T-cell (primary cell): ENCODE results near the gene ABO. TPM values are rescaled to one million over a fixed set of nuclear protein-coding genes. Genes with fewer than 3 reads are reported as not detected.

Experiments used
- ATAC-seq, 4 experiments: fragments of 200-7000 bp in 3 of 4; fragments of 150-1000 bp in 1 of 4; cut with Tn5 transposase; replicated peaks in 1 of 4; 1 replicate in 3 of 4; 2 replicates in 1 of 4; pipeline ENCODE4 v1.10.0; 2021; ENCODE audit warnings: moderate library complexity in 3 of 4, mild to moderate bottlenecking in 2 of 4, moderate number of reproducible peaks in 1 of 4
- CTCF ChIA-PET, 2 donors: fragments of 300-600 bp; sonication (Branson Sonifier 250); formaldehyde crosslinking; loops; one replicate each; lab custom pipeline; 2022; ENCODE audit warnings: antibody characterized with exemption in 2 of 2; lab: Charles Lee
- POLR2A ChIA-PET, 2 donors: fragments of 300-600 bp; sonication (Branson Sonifier 250); formaldehyde crosslinking; loops; one replicate each; lab custom pipeline; 2022; ENCODE audit warnings: antibody characterized with exemption in 2 of 2; lab: Charles Lee
- DNase-seq, 35 experiments: peaks; one replicate each; pipeline versions ENCODE4 v3.0.0 to v3.0.0-alpha.2; 2013 to 2023
- H3K27ac ChIP-seq: one replicate; pipeline ENCODE4 v1.5.1; 2013; ENCODE audit warnings: low read length
- H3K27me3 ChIP-seq, 2 experiments: replicated peaks in 1 of 2; 1 replicate in 1 of 2; 2 replicates in 1 of 2; pipeline versions ENCODE4 v1.6.1 to v1.7.0; 2013; ENCODE audit warnings: low read length in 1 of 2, mixed read lengths in 1 of 2; ENCODE audit not compliant: control insufficient read depth in 2 of 2, insufficient read depth in 2 of 2; ENCODE audit errors: extremely low read depth in 1 of 2
- H3K36me3 ChIP-seq, 2 donors: 1 replicate in 1 of 2; 2 replicates in 1 of 2; pipeline versions ENCODE4 v1.6.1 to v1.7.0; 2013; ENCODE audit warnings: low read length in 1 of 2; ENCODE audit not compliant: control insufficient read depth in 2 of 2, insufficient read depth in 1 of 2; ENCODE audit errors: extremely low read depth in 1 of 2
- H3K4me1 ChIP-seq, 2 experiments: 1 replicate in 1 of 2; 2 replicates in 1 of 2; pipeline versions ENCODE4 v1.6.1 to v1.7.0; 2013; ENCODE audit warnings: low read length in 2 of 2, mixed read lengths in 1 of 2; ENCODE audit not compliant: insufficient read depth in 2 of 2, control insufficient read depth in 1 of 2; ENCODE audit errors: extremely low read depth in 1 of 2
- H3K4me3 ChIP-seq, 2 donors: 1 replicate in 1 of 2; 2 replicates in 1 of 2; pipeline versions ENCODE4 v1.5.1 to v1.7.0; 2013; ENCODE audit warnings: mild to moderate bottlenecking in 2 of 2, low read length in 1 of 2, moderate library complexity in 1 of 2; ENCODE audit not compliant: control insufficient read depth in 1 of 2; ENCODE audit errors: extremely low read depth in 1 of 2
- H3K9me3 ChIP-seq: 2 replicates; pipeline ENCODE4 v1.7.0; 2013
- H3K27ac Mint-ChIP-seq, 2 donors: one replicate each; pipeline ENCODE4 v1.8.0; 2020 to 2021; ENCODE audit warnings: mild to moderate bottlenecking in 2 of 2, mixed read lengths in 2 of 2
- H3K27me3 Mint-ChIP-seq, 2 donors: one replicate each; pipeline ENCODE4 v1.8.0; 2021 to 2022; ENCODE audit warnings: mixed read lengths in 2 of 2
- H3K36me3 Mint-ChIP-seq: one replicate; pipeline ENCODE4 v1.8.0; 2021; ENCODE audit warnings: mixed read lengths
- H3K4me1 Mint-ChIP-seq, 3 donors: one replicate each; pipeline ENCODE4 v1.8.0; 2020 to 2022; ENCODE audit warnings: mixed read lengths in 3 of 3, mild to moderate bottlenecking in 1 of 3
- H3K4me3 Mint-ChIP-seq, 3 donors: one replicate each; pipeline ENCODE4 v1.8.0; 2020 to 2022; ENCODE audit warnings: mild to moderate bottlenecking in 3 of 3, mixed read lengths in 3 of 3, moderate library complexity in 3 of 3
- H3K9me3 Mint-ChIP-seq, 3 donors: one replicate each; pipeline ENCODE4 v1.8.0; 2020 to 2022; ENCODE audit warnings: mixed read lengths in 3 of 3
- WGBS: methylation state at CpG from one replicate; pipeline ENCODE4 v1.1.5; 2013; ENCODE audit warnings: missing lambda C conversion rate; ENCODE audit not compliant: insufficient coverage; 5-methylcytosine and 5-hydroxymethylcytosine counted together
- total RNA-seq, 35 experiments: library from RNA in 6 of 35; stranded (reverse) in 6 of 35; fragments of 120-200 nt in 1 of 35; gene quantifications; one replicate each; pipeline versions ENCODE4 v1.2.1 to v1.2.4 and lab custom pipeline; 2013 to 2026

ABO gene
- total RNA-seq, 5 donors from 2014 or later (not counting 1 experiment from before 2014, with no cell fraction given) = 0.06 to 1.8 (median 0.37) TPM; not detected in 1

DNA sequence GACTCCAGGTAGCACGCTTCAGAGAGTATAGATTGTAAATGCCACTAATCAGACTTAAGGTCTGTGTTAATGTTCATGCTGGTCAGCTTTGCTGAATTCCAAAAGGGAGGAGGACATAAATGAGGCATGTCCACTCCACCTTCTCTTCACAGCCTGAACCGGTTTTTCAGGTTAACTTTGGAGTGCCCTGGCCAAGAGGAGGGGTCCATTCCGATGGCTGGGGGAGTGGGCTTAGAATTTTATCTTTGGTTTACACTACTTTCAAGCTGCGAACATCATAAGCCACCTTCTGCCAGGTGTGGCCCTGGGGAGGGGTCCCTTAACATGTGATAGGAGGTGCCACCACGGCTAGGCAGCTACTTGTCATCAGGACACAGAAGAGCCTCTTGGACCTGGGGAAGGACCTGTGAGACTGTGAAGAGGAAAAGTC lies 24.2 kb downstream of the ABO start:
- Mint-ChIP-seq H3K27me3 (peaks cover 18 to 20% of the 10 kb centered on the region in 2 donors), H3K4me1 (no peaks in the 10 kb centered on the region), H3K9me3 (no peaks in the 10 kb centered on the region), H3K36me3 (no peaks in the 10 kb centered on the region), H3K4me3 (no peak overlapping the region), H3K27ac (no peak overlapping the region)
- no peaks in the 10 kb centered on the region for H3K36me3 ChIP-seq
- ChIA-PET CTCF (no interaction called here), POLR2A (no interaction called here)
- WGBS = 78% methylated on average over 1 of the region's 5 CpGs
- H3K9me3 ChIP-seq = no peaks in the 10 kb centered on the region
- peaks cover 0 to 37% of the 10 kb centered on the region in 2 experiments for H3K27me3 ChIP-seq
- peaks cover 8 to 12% of the 10 kb centered on the region in 2 experiments for H3K4me1 ChIP-seq
- ATAC-seq (no peak), DNase-seq (no peak)
- H3K27ac ChIP-seq = no peak overlapping the region
- H3K4me3 ChIP-seq = no peak overlapping the region

GRCh38 chr9:133249337-133249736 lies 25.7 kb downstream of the ABO start:
- no peak overlapping the region for H3K4me3 ChIP-seq
- no peaks in the 10 kb centered on the region for H3K36me3 Mint-ChIP-seq
- peaks cover 19 to 21% of the 10 kb centered on the region in 2 donors for H3K27me3 Mint-ChIP-seq
- no peaks in the 10 kb centered on the region for H3K4me1 Mint-ChIP-seq
- no peaks in the 10 kb centered on the region for H3K9me3 ChIP-seq
- no peak overlapping the region for H3K27ac Mint-ChIP-seq
- no peak overlapping the region for H3K27ac ChIP-seq
- no peak overlapping the region for H3K4me3 Mint-ChIP-seq
- H3K36me3 ChIP-seq = no peaks in the 10 kb centered on the region
- POLR2A ChIA-PET = no interaction called here
- H3K27me3 ChIP-seq = peaks cover 0 to 31% of the 10 kb centered on the region in 2 experiments
- no peak for DNase-seq
- WGBS = no CpG with 5 or more reads among the region's 1 CpG
- no peak for ATAC-seq
- CTCF ChIA-PET = no interaction called here
- peaks cover 8 to 12% of the 10 kb centered on the region in 2 experiments for H3K4me1 ChIP-seq
- no peaks in the 10 kb centered on the region for H3K9me3 Mint-ChIP-seq

DNA sequence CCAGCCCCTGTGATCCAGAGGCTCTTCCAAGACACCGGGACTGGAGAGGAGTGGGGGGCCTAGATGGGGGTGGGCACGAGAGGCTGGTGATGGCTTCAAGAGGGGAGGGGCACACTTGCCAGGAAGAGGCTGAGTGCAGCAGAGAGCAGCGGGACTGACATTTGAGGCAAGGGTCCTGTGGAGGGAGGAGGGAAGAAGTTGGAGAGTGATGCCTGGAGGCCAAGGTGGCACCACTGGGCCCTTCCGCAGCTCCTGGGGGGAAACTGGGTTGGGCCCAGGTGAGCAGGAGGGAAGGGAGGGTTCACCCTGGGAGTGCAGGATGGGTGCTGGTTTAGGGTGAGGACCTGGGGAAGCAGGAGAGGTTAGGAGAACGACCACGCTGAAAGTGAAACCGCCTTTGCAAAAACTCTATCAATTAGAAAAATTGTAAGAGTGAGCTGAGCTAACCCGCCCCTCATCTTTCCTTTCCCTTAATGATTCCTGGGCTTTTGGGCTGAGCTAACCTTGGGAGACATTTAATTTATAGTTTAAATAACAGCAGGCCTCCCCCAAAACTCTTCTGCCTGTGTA lies 26.2 kb downstream of the ABO start:
- CTCF ChIA-PET = no interaction called here

DNA sequence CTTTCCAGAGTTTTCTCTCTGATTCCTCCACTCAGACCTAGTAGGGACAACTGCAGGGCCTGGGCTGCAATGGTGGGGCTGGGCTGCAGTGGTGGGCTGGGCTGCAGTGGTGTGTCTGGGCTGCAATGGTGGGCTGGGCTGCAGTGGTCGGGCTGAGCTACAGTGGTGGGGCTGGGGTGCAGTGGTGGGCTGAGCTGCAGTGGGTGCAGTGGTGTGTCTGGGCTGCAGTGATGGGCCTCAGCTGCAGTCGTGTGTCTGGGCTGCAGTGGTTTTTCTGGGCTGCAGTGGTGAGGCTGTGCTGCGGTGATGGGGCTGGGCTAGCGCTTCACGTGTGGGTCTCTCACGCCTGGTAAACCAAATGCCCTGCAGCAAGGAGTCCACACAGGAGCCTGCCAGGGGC lies 27.4 kb downstream of the ABO start:
- CTCF ChIA-PET = no interaction called here
- POLR2A ChIA-PET = no interaction called here

More for the DNA sequence above, 26.2 kb downstream of the ABO start:
- peaks cover 21 to 23% of the 10 kb centered on the region in 2 donors for H3K27me3 Mint-ChIP-seq
- Histone ChIP-seq H3K36me3 (no peaks in the 10 kb centered on the region), H3K4me3 (no peak overlapping the region), H3K27me3 (peaks cover 0 to 30% of the 10 kb centered on the region in 2 experiments), H3K9me3 (no peaks in the 10 kb centered on the region), H3K4me1 (peaks cover 8 to 12% of the 10 kb centered on the region in 2 experiments), H3K27ac (no peak overlapping the region)
- DNase-seq (no peak), ATAC-seq (no peak)
- no peaks in the 10 kb centered on the region for H3K36me3 Mint-ChIP-seq
- POLR2A ChIA-PET = no interaction called here
- no peaks in the 10 kb centered on the region for H3K9me3 Mint-ChIP-seq
- H3K27ac Mint-ChIP-seq = no peak overlapping the region
- H3K4me1 Mint-ChIP-seq = no peaks in the 10 kb centered on the region
- 86% methylated on average over 2 of the region's 8 CpGs for WGBS
- no peak overlapping the region for H3K4me3 Mint-ChIP-seq

GRCh38 chr9:133246991-133247390 lies 28.0 kb downstream of the ABO start:
- ChIA-PET CTCF (no interaction called here), POLR2A (no interaction called here)
- H3K9me3 Mint-ChIP-seq = no peaks in the 10 kb centered on the region

More for the DNA sequence above, 27.4 kb downstream of the ABO start:
- H3K4me1 ChIP-seq = peaks cover 2 to 11% of the 10 kb centered on the region in 2 experiments
- H3K27me3 ChIP-seq = peaks cover 0 to 29% of the 10 kb centered on the region in 2 experiments
- Mint-ChIP-seq H3K9me3 (no peaks in the 10 kb centered on the region), H3K27ac (no peak overlapping the region), H3K27me3 (peaks cover 24 to 25% of the 10 kb centered on the region in 2 donors), H3K4me3 (no peak overlapping the region), H3K4me1 (no peaks in the 10 kb centered on the region), H3K36me3 (no peaks in the 10 kb centered on the region)
- no peak for ATAC-seq
- no peak overlapping the region for H3K27ac ChIP-seq
- DNase-seq = no peak
- H3K36me3 ChIP-seq = no peaks in the 10 kb centered on the region
- 87% methylated on average over 6 of the region's 6 CpGs for WGBS
- H3K4me3 ChIP-seq = no peak overlapping the region
- no peaks in the 10 kb centered on the region for H3K9me3 ChIP-seq

DNA sequence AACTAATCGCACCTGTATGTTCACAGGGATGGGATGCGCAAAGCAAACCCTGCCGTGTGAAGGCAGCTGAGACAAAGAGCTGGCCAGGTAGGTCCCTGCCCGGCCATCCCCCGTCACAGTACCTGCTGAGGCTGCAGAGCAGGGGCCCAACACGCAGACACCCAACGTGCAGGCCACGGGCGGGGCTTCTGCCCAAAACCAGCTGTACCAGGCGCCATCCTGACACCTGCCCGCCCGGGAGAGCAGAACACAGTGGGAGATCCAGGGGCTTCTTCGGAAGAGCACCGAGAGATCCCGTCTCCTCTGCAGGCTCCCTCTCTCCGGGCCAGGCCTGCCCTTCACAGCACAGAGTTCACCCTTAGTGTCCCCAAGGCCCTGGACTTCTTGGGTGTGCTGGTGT lies 28.4 kb downstream of the ABO start:
- Histone ChIP-seq H3K27me3 (peaks cover 0 to 23% of the 10 kb centered on the region in 2 experiments), H3K9me3 (no peaks in the 10 kb centered on the region), H3K4me1 (peaks cover 0 to under 1% of the 10 kb centered on the region in 2 experiments), H3K36me3 (no peaks in the 10 kb centered on the region), H3K27ac (no peak overlapping the region), H3K4me3 (no peak overlapping the region)
- Mint-ChIP-seq H3K4me1 (no peaks in the 10 kb centered on the region), H3K27ac (no peak overlapping the region), H3K9me3 (no peaks in the 10 kb centered on the region), H3K27me3 (peaks cover 26 to 32% of the 10 kb centered on the region in 2 donors), H3K4me3 (no peak overlapping the region), H3K36me3 (no peaks in the 10 kb centered on the region)
- 91% methylated on average over 16 of the region's 16 CpGs for WGBS
- CTCF ChIA-PET = no interaction called here
- POLR2A ChIA-PET = no interaction called here
- ATAC-seq (no peak), DNase-seq (no peak)

More at GRCh38 chr9:133246991-133247390, 28.0 kb downstream of the ABO start:
- H3K4me3 ChIP-seq = no peak overlapping the region
- peaks cover 26 to 29% of the 10 kb centered on the region in 2 donors for H3K27me3 Mint-ChIP-seq
- 81% methylated on average over 4 of the region's 6 CpGs for WGBS
- no peaks in the 10 kb centered on the region for H3K36me3 ChIP-seq
- ATAC-seq = no peak
- peaks cover 0 to 27% of the 10 kb centered on the region in 2 experiments for H3K27me3 ChIP-seq
- no peak overlapping the region for H3K4me3 Mint-ChIP-seq
- H3K9me3 ChIP-seq = no peaks in the 10 kb centered on the region
- H3K4me1 Mint-ChIP-seq = no peaks in the 10 kb centered on the region
- no peak overlapping the region for H3K27ac Mint-ChIP-seq
- DNase-seq = no peak
- peaks cover 0 to 5% of the 10 kb centered on the region in 2 experiments for H3K4me1 ChIP-seq
- no peak overlapping the region for H3K27ac ChIP-seq
- no peaks in the 10 kb centered on the region for H3K36me3 Mint-ChIP-seq
